Fibroblast of lung (primary cell): ENCODE data around the gene BHLHA9. TPM values are rescaled to one million over a fixed set of nuclear protein-coding genes. Genes with fewer than 3 reads are reported as not detected.

Source experiments
- DNase-seq, 2 donors: peaks; one replicate each; pipeline versions ENCODE4 v3.0.0 to v3.0.0-alpha.2; 2010; ENCODE audit warnings: low read depth in 2 of 2
- H2AFZ ChIP-seq: 2 replicates; pipeline ENCODE4 v1.5.1; 2012; ENCODE audit warnings: low read length, control low read depth, inconsistent platforms
- H3K27ac ChIP-seq: 2 replicates; pipeline ENCODE4 v1.5.1; 2011; ENCODE audit warnings: low read length, control low read depth; ENCODE audit not compliant: insufficient read depth
- H3K27me3 ChIP-seq: 2 replicates; pipeline ENCODE4 v1.5.1; 2011; ENCODE audit warnings: mild to moderate bottlenecking, low read length; ENCODE audit not compliant: control insufficient read depth, insufficient read depth
- H3K36me3 ChIP-seq: 2 replicates; pipeline ENCODE4 v1.5.1; 2011; ENCODE audit warnings: low read length; ENCODE audit not compliant: control insufficient read depth, insufficient read depth
- H3K4me1 ChIP-seq: 2 replicates; pipeline ENCODE4 v1.5.1; 2011; ENCODE audit warnings: low read length; ENCODE audit not compliant: control insufficient read depth, insufficient read depth; ENCODE audit errors: extremely low read depth
- H3K4me2 ChIP-seq: 2 replicates; pipeline ENCODE4 v1.5.1; 2011; ENCODE audit warnings: low read length, control low read depth; ENCODE audit not compliant: insufficient read depth; ENCODE audit errors: extremely low read depth
- H3K4me3 ChIP-seq, 4 experiments: fragments of 200-600 bp in 1 of 4; sonication (generic) in 1 of 4; replicated peaks in 1 of 4; 2 replicates each; pipeline ENCODE4 v1.5.1; 2011 to 2016; ENCODE audit warnings: low read length in 4 of 4, low read depth in 3 of 4, mild to moderate bottlenecking in 3 of 4, control low read depth in 2 of 4, inconsistent platforms in 1 of 4, mixed read lengths in 1 of 4; ENCODE audit not compliant: insufficient read depth in 1 of 4; ENCODE audit errors: control extremely low read depth in 1 of 4
- H3K79me2 ChIP-seq: 2 replicates; pipeline ENCODE4 v1.5.1; 2012; ENCODE audit warnings: mild to moderate bottlenecking, low read length, inconsistent platforms; ENCODE audit not compliant: control insufficient read depth, insufficient read depth
- H3K9ac ChIP-seq: 2 replicates; pipeline ENCODE4 v1.5.1; 2011; ENCODE audit warnings: mild to moderate bottlenecking, low read length, control low read depth; ENCODE audit not compliant: insufficient read depth
- H3K9me3 ChIP-seq: 2 replicates; pipeline ENCODE4 v1.5.1; 2012; ENCODE audit warnings: low read depth, low read length; ENCODE audit not compliant: control insufficient read depth, insufficient read depth
- H4K20me1 ChIP-seq: 2 replicates; pipeline ENCODE4 v1.5.1; 2011; ENCODE audit warnings: low read length; ENCODE audit not compliant: control insufficient read depth, insufficient read depth; ENCODE audit errors: extremely low read depth
- CTCF ChIP-seq, 2 donors: IDR thresholded peaks in 1 of 2; conservative IDR thresholded peaks in 1 of 2; 1 replicate in 1 of 2; 2 replicates in 1 of 2; pipeline ENCODE4 v1.5.1; 2011 to 2012; ENCODE audit warnings: low read length in 2 of 2, control low read depth in 1 of 2, inconsistent platforms in 1 of 2, low read depth in 1 of 2, mild to moderate bottlenecking in 1 of 2
- EZH2 ChIP-seq: IDR thresholded peaks from 2 replicates; pipeline ENCODE4 v1.5.1; 2012; ENCODE audit warnings: low read length, control low read depth, mild to moderate bottlenecking; ENCODE audit errors: missing control alignments
- polyA plus RNA-seq, 2 donors: library from polyadenylated mRNA; depleted of rRNA in 1 of 2; stranded (reverse) in 1 of 2; unstranded in 1 of 2; fragments of >200 nt; gene quantifications; 2 replicates each; pipeline ENCODE4 v1.2.1, GENCODE V29; 2011 to 2012; ENCODE audit warnings: missing spikeins in 1 of 2
- total RNA-seq: library from RNA; depleted of rRNA; stranded (reverse); fragments of >200 nt; gene quantifications from 2 replicates; pipeline ENCODE4 v1.2.1, GENCODE V29; 2014

Gene BHLHA9
- total and polyA plus RNA-seq, 2 donors (not counting 1 experiment from before 2014, with no cell fraction given), result not detected

- Histone ChIP-seq H4K20me1 (no peaks in the 10 kb centered on the region), H3K9ac (no peak overlapping the region), H3K27ac (no peak overlapping the region), H3K4me3 (peak overlapping the region in 2 of 4 experiments; percentile 26 to 46), H3K36me3 (no peaks in the 10 kb centered on the region), H3K4me2 (no peak overlapping the region), H2AFZ (no peak overlapping the region), H3K4me1 (no peaks in the 10 kb centered on the region), H3K27me3 (peaks cover 39% of the 10 kb centered on the region), H3K79me2 (no peaks in the 10 kb centered on the region), H3K9me3 (no peaks in the 10 kb centered on the region)
- no peak for DNase-seq
- TF ChIP-seq EZH2 (peak; percentile 71), CTCF (conservative IDR thresholded peaks at IDR 0.05 in 1 of 2, IDR thresholded peaks at IDR 0.05 in 1 of 2; ENCODE audit: low read depth in 1 of 2, low read length in 2 of 2) (no peak)
These were observed 40.8 kb upstream of the BHLHA9 start for GRCh38 chr17:1229349-1229899.

- H3K79me2 ChIP-seq, result no peaks in the 10 kb centered on the region
- no peaks in the 10 kb centered on the region for H3K9me3 ChIP-seq
- peak overlapping the region in 1 of 4 experiments; percentile 20 for H3K4me3 ChIP-seq
- no peak for TF ChIP-seq EZH2
- no peak for TF ChIP-seq CTCF (conservative IDR thresholded peaks at IDR 0.05 in 1 of 2, IDR thresholded peaks at IDR 0.05 in 1 of 2; ENCODE audit: low read depth in 1 of 2, low read length in 2 of 2)
- H3K4me1 ChIP-seq, result no peaks in the 10 kb centered on the region
- no peak overlapping the region for H2AFZ ChIP-seq
- H3K9ac ChIP-seq, result no peak overlapping the region
- no peak overlapping the region for H3K27ac ChIP-seq
- DNase-seq, result no peak
- H3K36me3 ChIP-seq, result no peaks in the 10 kb centered on the region
- peaks cover 39% of the 10 kb centered on the region for H3K27me3 ChIP-seq
- peak overlapping the region; percentile 23 for H3K4me2 ChIP-seq
- H4K20me1 ChIP-seq, result no peaks in the 10 kb centered on the region
These were observed 40.2 kb upstream of the BHLHA9 start for GRCh38 chr17:1229900-1230501.

GRCh38 chr17:1231456-1231855, 38.8 kb upstream of the BHLHA9 start:
- H3K36me3 ChIP-seq, result no peaks in the 10 kb centered on the region
- H3K27ac ChIP-seq, result no peak overlapping the region
- TF ChIP-seq EZH2, result no peak
- TF ChIP-seq CTCF (conservative IDR thresholded peaks at IDR 0.05 in 1 of 2, IDR thresholded peaks at IDR 0.05 in 1 of 2; ENCODE audit: low read depth in 1 of 2, low read length in 2 of 2), result no peak
- H4K20me1 ChIP-seq, result no peaks in the 10 kb centered on the region
- peaks cover 39% of the 10 kb centered on the region for H3K27me3 ChIP-seq
- no peak overlapping the region for H3K4me2 ChIP-seq
- no peak overlapping the region for H3K4me3 ChIP-seq
- H3K79me2 ChIP-seq, result no peaks in the 10 kb centered on the region
- no peak overlapping the region for H2AFZ ChIP-seq
- H3K4me1 ChIP-seq, result no peaks in the 10 kb centered on the region
- H3K9me3 ChIP-seq, result no peaks in the 10 kb centered on the region
- H3K9ac ChIP-seq, result no peak overlapping the region
- no peak for DNase-seq
